HG03175 (cell line): ENCODE data around the gene SNX25.
"Not testable (repeated sequence)": the region's sequence is repeated elsewhere in the genome, so short reads cannot be mapped to it uniquely, and the experiment has no call there.

Experiments
- ATAC-seq: cut with Tn5 transposase; IDR thresholded peaks from one replicate; pipeline ENCODE4 v1.9.1; 2021; ENCODE audit warnings: mild to moderate bottlenecking, moderate library complexity; ENCODE audit not compliant: unreplicated experiment

Gene SNX25

GRCh38 chr4:185209031-185209851 is at the start of gene SNX25:
Gene SNX25 (plus strand): TSS chr4:185209598. CDS start chr4:185209827, 229 bp downstream.
- ATAC-seq: peak; percentile 75

- peak; percentile 87 for ATAC-seq
Measured at GRCh38 chr4:185165605-185166063, 43.8 kb upstream of the SNX25 start.

GRCh38 chr4:185167234-185167633 is 42.2 kb upstream of the SNX25 start:
- ATAC-seq: no peak

- ATAC-seq: peak; percentile 85
Measured at GRCh38 chr4:185171373-185172071, 37.9 kb upstream of the SNX25 start.

- no peak for ATAC-seq
Measured at GRCh38 chr4:185179488-185179887, 29.9 kb upstream of the SNX25 start.

- ATAC-seq: no peak
Measured at GRCh38 chr4:185182239-185182638, 27.2 kb upstream of the SNX25 start.

GRCh38 chr4:185183622-185184281 is 25.6 kb upstream of the SNX25 start:
- peak; percentile 68 for ATAC-seq

GRCh38 chr4:185186769-185187168 is 22.6 kb upstream of the SNX25 start:
- no peak for ATAC-seq

GRCh38 chr4:185189606-185190305 is 19.6 kb upstream of the SNX25 start:
- no peak for ATAC-seq

- no peak for ATAC-seq
Measured at GRCh38 chr4:185190306-185190856, 19.0 kb upstream of the SNX25 start.

GRCh38 chr4:185192059-185192458 is 17.3 kb upstream of the SNX25 start:
- ATAC-seq: peak; percentile 94

- ATAC-seq: no peak
Measured at GRCh38 chr4:185194924-185195888, 14.2 kb upstream of the SNX25 start.

GRCh38 chr4:185196437-185196836 is 13.0 kb upstream of the SNX25 start:
- ATAC-seq: no peak

GRCh38 chr4:185198189-185198588 is 11.2 kb upstream of the SNX25 start:
- not testable (repeated sequence) for ATAC-seq

- no peak for ATAC-seq
Measured at GRCh38 chr4:185201977-185202962, 7.1 kb upstream of the SNX25 start.

- peak; percentile 5 for ATAC-seq
Measured at GRCh38 chr4:185202984-185203485, 6.4 kb upstream of the SNX25 start.

GRCh38 chr4:185203486-185204237 is 5.7 kb upstream of the SNX25 start, which contains the start of gene CFAP97:
Gene CFAP97 (minus strand): TSS chr4:185204000. CDS start chr4:185191196, 12,804 bp downstream.
- peak; percentile 78 for ATAC-seq
